ENCODE results near the gene PRDM16. TPM values are rescaled to one million over a fixed set of nuclear protein-coding genes. Genes with fewer than 3 reads are reported as not detected.
A peak's percentile ranks its signal among the peaks of the same experiment; 100 is the strongest.

PRDM16 gene
- total RNA-seq, 1 donor from 2014 or later, result 17.7 TPM

- DNase-seq (no peak), ATAC-seq (no peak)
- intact Hi-C loops (cut with micrococcal nuclease), result no loop called here
Measured at GRCh38 chr1:3389093-3389833, 320.3 kb downstream of the PRDM16 start.

DNA sequence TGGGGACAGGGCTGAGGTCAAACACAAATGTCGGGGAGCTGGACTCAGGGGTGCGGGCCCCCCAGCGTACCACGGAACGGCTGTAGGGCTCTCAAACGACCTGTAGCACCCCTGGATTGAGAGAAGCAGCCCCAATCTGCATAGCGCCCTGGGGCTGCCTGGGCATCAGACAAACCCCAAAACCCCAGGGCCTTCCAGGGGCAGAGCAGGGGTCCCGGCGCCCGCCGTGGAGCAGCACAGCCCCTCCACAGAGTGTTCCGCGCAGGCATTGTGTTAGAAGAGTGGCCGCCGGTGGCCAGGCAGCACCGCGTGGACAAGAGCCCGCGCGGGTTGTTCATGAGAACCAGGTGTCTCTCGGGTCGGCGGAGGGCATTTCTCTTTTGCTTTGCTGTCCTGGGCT, 321.3 kb downstream of the PRDM16 start:
- DNase-seq (no peak), ATAC-seq (no peak)
- intact Hi-C loops (cut with micrococcal nuclease), result no loop called here

DNA sequence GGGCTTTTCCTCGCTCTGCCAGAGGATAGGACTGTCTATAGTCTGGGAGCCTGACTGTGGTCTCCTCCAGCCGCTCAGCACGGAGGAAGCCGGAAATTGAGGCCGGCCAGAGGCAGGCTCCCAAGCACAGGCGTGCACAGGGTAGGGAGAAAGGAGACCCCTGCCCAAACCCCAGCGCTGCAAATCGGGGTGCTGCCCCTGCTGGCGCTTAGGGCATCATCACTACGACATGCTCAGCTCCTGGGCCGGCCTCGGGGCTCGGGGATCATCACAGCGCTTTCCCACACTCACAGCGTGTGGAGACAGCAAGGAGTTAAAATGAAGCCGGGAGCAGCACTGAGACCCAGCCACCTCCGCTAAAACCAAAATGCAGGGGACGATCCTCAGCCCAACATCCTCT, 322.7 kb downstream of the PRDM16 start:
- intact Hi-C loops (cut with micrococcal nuclease), result no loop called here
- no peak for ATAC-seq
- DNase-seq, result no peak

- peak; percentile 82 for DNase-seq
- intact Hi-C loops (cut with micrococcal nuclease), result no loop called here
- ATAC-seq, result peak; percentile 91
Measured at GRCh38 chr1:3393024-3393986, 324.3 kb downstream of the PRDM16 start.

- intact Hi-C loops (cut with micrococcal nuclease), result no loop called here
- no peak for DNase-seq
- ATAC-seq, result peak; percentile 55
Measured at GRCh38 chr1:3393987-3394920, 325.3 kb downstream of the PRDM16 start.

- intact Hi-C loops (cut with micrococcal nuclease), result no loop called here
- DNase-seq, result no peak
- no peak for ATAC-seq
Measured at GRCh38 chr1:3396411-3396810, 327.4 kb downstream of the PRDM16 start.

GRCh38 chr1:3397311-3397710, 328.3 kb downstream of the PRDM16 start:
- no peak for ATAC-seq
- intact Hi-C loops (cut with micrococcal nuclease), result no loop called here
- DNase-seq, result no peak

GRCh38 chr1:3398396-3399140, 329.6 kb downstream of the PRDM16 start:
- intact Hi-C loops (cut with micrococcal nuclease), result no loop called here
- no peak for DNase-seq
- ATAC-seq, result no peak

DNA sequence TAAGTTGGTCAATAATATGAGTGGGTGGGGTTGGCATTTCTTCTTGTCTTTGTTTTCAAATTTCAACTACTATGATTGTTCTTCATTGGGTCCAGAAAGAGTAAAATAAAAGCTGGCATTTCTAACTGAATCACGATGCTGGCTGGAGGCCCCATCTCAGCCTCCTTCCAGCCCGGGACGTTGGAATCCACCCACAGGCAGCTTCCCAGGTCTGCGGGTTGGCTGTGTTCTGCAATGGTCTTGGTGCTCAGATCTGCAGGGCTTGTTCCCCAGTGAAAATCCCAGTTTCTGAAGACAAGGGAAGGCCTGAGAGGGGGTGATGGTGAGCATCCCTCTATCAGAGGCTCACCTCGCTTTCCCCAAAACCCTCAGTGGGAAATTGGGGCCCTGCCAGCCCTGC, 330.7 kb downstream of the PRDM16 start:
- intact Hi-C loops (cut with micrococcal nuclease), result no loop called here
- ATAC-seq, result no peak
- no peak for DNase-seq

GRCh38 chr1:3401585-3402257, 332.7 kb downstream of the PRDM16 start:
- intact Hi-C loops (cut with micrococcal nuclease), result no loop called here
- ATAC-seq (no peak), DNase-seq (no peak)

GRCh38 chr1:3402258-3403010, 333.4 kb downstream of the PRDM16 start:
- intact Hi-C loops (cut with micrococcal nuclease), result no loop called here
- DNase-seq, result no peak

DNA sequence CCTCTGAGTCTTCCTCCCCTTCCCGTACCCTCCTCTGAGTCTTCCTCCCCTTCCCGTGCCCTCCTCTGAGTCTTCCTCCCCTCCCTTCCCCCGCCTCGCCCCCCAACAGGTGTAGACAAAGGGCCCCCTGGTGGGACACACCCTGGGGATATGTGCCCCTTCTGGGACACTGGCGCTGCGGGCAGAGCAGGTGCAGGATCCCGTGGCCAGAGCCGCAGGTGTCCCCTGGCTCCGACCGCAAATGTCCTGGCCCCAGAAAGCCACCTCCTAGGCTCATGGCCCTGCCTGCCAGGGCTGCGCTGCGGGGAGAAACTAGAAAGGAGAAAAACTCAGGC, 334.0 kb downstream of the PRDM16 start:
- DNase-seq (no peak), ATAC-seq (no peak)
- intact Hi-C loops (cut with micrococcal nuclease), result no loop called here

More at GRCh38 chr1:3402258-3403010, 333.4 kb downstream of the PRDM16 start:
- ATAC-seq, result no peak

DNA sequence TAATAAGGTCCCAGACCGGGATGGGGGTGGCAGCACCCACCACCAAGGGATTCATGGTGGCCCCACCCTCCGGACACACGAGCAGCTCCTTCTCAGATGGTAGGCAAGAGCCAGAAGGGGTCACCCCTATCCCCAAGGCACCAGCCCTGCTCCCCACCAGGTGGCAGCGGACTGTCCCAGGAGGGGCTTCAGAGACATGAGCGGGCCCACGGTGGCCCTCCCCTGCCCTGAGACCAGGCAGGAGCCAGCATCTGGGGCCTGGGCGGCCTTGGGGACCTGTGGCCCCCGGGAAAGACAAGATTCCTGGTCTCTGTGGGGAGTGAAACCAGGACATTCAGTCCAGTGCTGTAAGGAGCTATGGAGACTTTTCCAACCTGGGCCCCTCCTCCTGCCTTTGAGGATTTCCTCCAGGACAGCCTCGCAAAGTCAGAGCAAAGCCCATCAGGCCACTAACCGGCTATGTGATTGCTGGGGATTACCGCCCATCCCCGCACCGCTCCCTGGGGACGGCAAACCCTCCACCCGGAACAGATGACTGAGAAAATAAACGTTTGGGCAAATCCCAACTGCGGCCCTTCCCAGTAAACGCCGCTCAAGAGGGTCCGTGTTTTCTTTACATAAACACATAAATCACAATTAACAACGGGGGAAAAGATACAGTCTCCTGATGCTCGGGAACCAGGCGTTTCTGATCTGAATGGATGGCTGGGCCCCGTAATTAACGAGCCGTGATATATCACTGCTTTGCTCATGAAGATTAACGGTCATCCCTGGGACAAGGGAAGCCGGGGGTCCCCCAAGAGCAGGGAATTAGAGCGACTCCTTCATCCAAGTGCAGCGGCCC, 334.6 kb downstream of the PRDM16 start:
- no peak for DNase-seq
- intact Hi-C loops (cut with micrococcal nuclease), result no loop called here

DNA sequence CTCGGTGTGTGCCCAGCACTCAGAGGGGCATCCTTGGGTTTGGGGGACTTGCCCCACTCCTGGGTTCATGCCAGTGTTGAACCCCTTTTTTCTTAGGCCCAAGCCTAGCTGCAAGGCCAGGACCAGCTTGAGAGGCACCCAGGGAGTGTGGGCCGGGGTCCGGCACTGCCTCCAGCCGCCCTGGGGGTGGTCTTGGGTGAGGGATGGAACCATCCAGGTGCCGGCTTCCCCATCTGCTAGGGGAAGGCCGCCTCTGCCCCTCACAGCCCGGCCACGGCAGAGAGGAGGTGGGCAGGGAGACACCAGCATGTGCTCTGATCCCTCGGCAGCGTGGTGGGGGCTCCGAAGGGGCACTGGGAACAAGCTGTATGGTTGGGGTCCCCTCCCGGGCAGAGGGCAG, 335.3 kb downstream of the PRDM16 start:
- intact Hi-C loops (cut with micrococcal nuclease), result no loop called here
- no peak for DNase-seq
- ATAC-seq, result no peak

More for the DNA sequence above, 334.6 kb downstream of the PRDM16 start:
- no peak for ATAC-seq

DNA sequence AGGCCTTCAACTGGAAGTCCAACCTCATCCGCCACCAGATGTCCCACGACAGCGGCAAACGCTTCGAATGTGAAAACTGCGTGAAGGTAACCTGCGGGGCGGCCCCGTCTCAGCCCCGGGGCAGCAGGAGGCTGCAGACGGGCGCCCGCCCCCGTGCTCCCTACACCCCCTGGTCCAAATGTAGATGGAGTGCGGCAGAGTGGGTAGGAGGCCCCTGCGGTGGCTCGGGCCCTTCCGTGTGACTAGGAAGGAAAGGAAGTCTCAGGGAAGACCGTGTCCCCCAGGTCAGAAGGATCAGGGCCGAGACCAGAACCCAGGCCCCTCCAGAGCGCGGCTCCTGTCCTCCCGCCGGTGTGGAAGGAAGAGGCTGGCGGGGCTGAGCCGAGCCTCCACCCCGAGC, 335.8 kb downstream of the PRDM16 start:
- intact Hi-C loops (cut with micrococcal nuclease), result no loop called here
- DNase-seq, result no peak
- ATAC-seq, result no peak

DNA sequence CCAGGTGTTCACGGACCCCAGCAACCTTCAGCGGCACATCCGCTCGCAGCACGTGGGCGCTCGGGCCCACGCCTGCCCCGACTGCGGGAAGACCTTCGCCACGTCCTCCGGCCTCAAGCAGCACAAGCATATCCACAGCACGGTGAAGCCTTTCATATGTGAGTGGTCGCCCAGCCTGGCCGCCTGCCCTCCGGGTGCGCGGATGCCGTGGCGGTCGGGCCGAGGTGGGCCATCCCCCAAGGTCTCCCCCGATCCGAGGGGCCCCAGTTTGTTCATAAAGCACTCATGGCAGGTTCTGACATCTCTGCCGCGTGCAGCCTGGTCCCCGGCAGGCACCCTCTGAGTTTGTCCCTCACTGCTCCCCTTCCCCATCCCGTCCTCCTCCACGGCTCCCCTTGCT, 336.5 kb downstream of the PRDM16 start:
- DNase-seq (no peak), ATAC-seq (no peak)
- intact Hi-C loops (cut with micrococcal nuclease), result no loop called here

Measured in left ventricle myocardium superior (tissue), 1 donor.